Measurements from ENCODE around the gene XRCC4. TPM values are rescaled to one million over a fixed set of nuclear protein-coding genes. Genes with fewer than 3 reads are reported as not detected.

The XRCC4 gene
- total RNA-seq, 1 donor from 2014 or later: 45.6 TPM

DNA sequence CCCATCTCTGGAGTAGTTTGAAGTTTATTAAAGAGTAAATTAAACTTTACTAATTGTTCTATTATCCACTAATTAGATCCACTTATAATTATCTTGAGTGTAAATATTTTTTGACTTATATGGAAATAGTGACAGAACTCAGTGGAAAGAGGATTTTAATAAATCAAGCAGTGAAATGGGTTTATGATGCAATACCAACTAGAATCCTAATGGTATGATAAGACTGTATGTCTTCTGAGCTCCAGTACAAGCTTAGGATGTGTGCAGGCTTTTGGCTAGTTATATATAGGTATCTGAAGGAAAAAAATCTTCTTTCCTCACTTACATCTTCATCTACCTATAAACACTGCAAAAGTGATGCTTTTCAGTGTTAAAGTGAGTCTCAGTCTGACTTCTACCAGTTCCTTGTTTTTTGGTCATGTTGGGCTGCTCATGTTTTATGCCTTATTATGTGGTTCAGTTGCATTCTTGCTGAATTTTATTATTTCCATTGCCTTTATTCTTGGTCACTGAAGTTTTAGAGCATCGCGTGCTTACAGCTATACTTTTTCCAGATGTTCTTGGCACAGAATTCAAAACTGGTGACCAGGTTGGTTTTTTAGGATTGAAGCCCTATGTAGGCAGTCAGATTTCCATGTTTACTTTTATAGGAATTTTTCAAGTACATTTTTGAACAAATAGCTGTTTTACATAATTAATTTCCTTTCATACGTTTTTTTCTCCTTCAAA is 30.5 kb downstream of the XRCC4 start:
- DNase-seq (ENCODE audit: low spot score): no peak
- H3K27me3 ChIP-seq: no peaks in the 10 kb centered on the region
- H3K9ac ChIP-seq: no peak overlapping the region
- Mint-ChIP-seq H3K27me3 (ENCODE audit: insufficient read depth, low read depth) (no peaks in the 10 kb centered on the region), H3K27ac (no peak overlapping the region), H3K4me3 (no peak overlapping the region), H3K36me3 (peaks cover 9% of the 10 kb centered on the region), H3K9me3 (peaks cover 9% of the 10 kb centered on the region), H3K4me1 (no peaks in the 10 kb centered on the region)
- no peak overlapping the region for H3K27ac ChIP-seq
- TF ChIP-seq EZH2 (IDR thresholded peaks at IDR 0.05): no peak
- TF ChIP-seq EZH2phosphoT487 (IDR thresholded peaks at IDR 0.05): no peak
- H3K79me2 ChIP-seq (ENCODE audit: low read depth): no peaks in the 10 kb centered on the region
- H2AFZ ChIP-seq (replicated peaks): no peak overlapping the region
- H4K20me1 ChIP-seq (ENCODE audit: low read depth): no peaks in the 10 kb centered on the region
- H3F3A ChIP-seq (ENCODE audit: low read depth): no peaks in the 10 kb centered on the region
- H3K9me3 ChIP-seq (ENCODE audit: low read depth): no peaks in the 10 kb centered on the region
- H3K4me3 ChIP-seq: no peak overlapping the region
- peaks cover 10% of the 10 kb centered on the region for H3K36me3 ChIP-seq
- no peak overlapping the region for H3K4me2 ChIP-seq
- no peaks in the 10 kb centered on the region for H3K4me1 ChIP-seq

DNA sequence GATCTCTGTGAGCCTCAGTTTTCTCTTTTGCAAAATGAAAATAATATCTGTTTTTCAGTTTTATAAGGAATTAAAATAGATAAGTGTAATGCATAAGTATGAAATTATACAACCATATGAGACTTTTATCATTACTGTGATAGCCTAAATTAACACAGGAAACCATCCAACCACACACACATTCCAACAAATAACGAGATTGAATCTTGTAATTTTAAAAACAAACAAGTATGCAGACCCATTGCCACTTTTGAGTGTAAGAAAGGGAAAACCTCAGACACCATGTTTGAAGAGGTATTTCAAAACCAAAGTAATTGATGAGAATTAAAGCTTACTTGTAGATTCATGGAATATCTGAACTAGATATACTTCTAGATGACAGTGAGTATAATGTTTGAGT is 32.0 kb downstream of the XRCC4 start:
- H3K79me2 ChIP-seq (ENCODE audit: low read depth): no peaks in the 10 kb centered on the region
- no peak overlapping the region for H3K27ac ChIP-seq
- no peaks in the 10 kb centered on the region for H4K20me1 ChIP-seq (ENCODE audit: low read depth)
- peaks cover 11% of the 10 kb centered on the region for H3K9me3 Mint-ChIP-seq
- peaks cover 18% of the 10 kb centered on the region for H3K36me3 Mint-ChIP-seq
- no peak overlapping the region for H2AFZ ChIP-seq (replicated peaks)
- no peak overlapping the region for H3K9ac ChIP-seq
- no peaks in the 10 kb centered on the region for H3K4me1 Mint-ChIP-seq
- H3K27ac Mint-ChIP-seq: no peak overlapping the region
- H3K4me2 ChIP-seq: no peak overlapping the region
- no peak for DNase-seq (ENCODE audit: low spot score)
- H3K4me3 ChIP-seq: no peak overlapping the region
- H3K4me1 ChIP-seq: no peaks in the 10 kb centered on the region
- no peaks in the 10 kb centered on the region for H3K27me3 ChIP-seq
- TF ChIP-seq, protein P1, sequence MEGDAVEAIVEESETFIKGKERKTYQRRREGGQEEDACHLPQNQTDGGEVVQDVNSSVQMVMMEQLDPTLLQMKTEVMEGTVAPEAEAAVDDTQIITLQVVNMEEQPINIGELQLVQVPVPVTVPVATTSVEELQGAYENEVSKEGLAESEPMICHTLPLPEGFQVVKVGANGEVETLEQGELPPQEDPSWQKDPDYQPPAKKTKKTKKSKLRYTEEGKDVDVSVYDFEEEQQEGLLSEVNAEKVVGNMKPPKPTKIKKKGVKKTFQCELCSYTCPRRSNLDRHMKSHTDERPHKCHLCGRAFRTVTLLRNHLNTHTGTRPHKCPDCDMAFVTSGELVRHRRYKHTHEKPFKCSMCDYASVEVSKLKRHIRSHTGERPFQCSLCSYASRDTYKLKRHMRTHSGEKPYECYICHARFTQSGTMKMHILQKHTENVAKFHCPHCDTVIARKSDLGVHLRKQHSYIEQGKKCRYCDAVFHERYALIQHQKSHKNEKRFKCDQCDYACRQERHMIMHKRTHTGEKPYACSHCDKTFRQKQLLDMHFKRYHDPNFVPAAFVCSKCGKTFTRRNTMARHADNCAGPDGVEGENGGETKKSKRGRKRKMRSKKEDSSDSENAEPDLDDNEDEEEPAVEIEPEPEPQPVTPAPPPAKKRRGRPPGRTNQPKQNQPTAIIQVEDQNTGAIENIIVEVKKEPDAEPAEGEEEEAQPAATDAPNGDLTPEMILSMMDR (IDR thresholded peaks at IDR 0.05): no peak
- TF ChIP-seq EZH2phosphoT487 (IDR thresholded peaks at IDR 0.05) (no peak), EZH2 (IDR thresholded peaks at IDR 0.05) (no peak)
- H3K4me3 Mint-ChIP-seq: no peak overlapping the region
- H3K9me3 ChIP-seq (ENCODE audit: low read depth): no peaks in the 10 kb centered on the region
- no peaks in the 10 kb centered on the region for H3F3A ChIP-seq (ENCODE audit: low read depth)
- H3K36me3 ChIP-seq: peaks cover 10% of the 10 kb centered on the region
- no peaks in the 10 kb centered on the region for H3K27me3 Mint-ChIP-seq (ENCODE audit: insufficient read depth, low read depth)

DNA sequence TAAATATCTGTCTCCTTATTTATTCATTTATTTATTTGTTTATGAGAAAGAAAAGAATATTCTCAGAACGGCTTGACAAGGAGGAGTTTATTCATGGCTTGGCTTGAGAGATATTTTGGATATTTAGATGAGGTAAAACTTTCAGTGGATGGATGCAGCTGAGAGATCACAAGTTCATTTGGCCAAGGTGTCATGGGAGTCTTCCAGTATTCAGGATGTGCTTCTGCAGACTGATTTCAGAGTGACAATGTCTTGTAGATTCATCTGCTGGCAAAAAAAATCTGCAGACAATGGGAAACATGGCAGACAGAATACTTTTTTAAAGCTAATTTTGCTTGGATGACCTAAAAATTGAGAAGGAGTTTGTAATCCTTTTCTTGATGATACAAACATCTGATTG is 38.5 kb downstream of the XRCC4 start:
- Histone ChIP-seq H3K4me2 (no peak overlapping the region), H3K4me1 (no peaks in the 10 kb centered on the region), H3K9me3 (ENCODE audit: low read depth) (no peaks in the 10 kb centered on the region), H3K79me2 (ENCODE audit: low read depth) (no peaks in the 10 kb centered on the region), H3K36me3 (peaks cover 10% of the 10 kb centered on the region), H3K9ac (no peak overlapping the region), H3K27me3 (no peaks in the 10 kb centered on the region), H3F3A (ENCODE audit: low read depth) (no peaks in the 10 kb centered on the region), H4K20me1 (ENCODE audit: low read depth) (no peaks in the 10 kb centered on the region), H3K4me3 (no peak overlapping the region), H2AFZ (replicated peaks) (no peak overlapping the region), H3K27ac (no peak overlapping the region)
- Mint-ChIP-seq H3K9me3 (peaks cover 21% of the 10 kb centered on the region), H3K4me1 (no peaks in the 10 kb centered on the region), H3K36me3 (peaks cover 32% of the 10 kb centered on the region), H3K27ac (no peak overlapping the region), H3K27me3 (ENCODE audit: insufficient read depth, low read depth) (no peaks in the 10 kb centered on the region), H3K4me3 (no peak overlapping the region)
- TF ChIP-seq, protein P1 (IDR thresholded peaks at IDR 0.05): no peak
- TF ChIP-seq EZH2 (IDR thresholded peaks at IDR 0.05) (no peak), EZH2phosphoT487 (IDR thresholded peaks at IDR 0.05) (no peak)
- DNase-seq (ENCODE audit: low spot score): no peak

DNA sequence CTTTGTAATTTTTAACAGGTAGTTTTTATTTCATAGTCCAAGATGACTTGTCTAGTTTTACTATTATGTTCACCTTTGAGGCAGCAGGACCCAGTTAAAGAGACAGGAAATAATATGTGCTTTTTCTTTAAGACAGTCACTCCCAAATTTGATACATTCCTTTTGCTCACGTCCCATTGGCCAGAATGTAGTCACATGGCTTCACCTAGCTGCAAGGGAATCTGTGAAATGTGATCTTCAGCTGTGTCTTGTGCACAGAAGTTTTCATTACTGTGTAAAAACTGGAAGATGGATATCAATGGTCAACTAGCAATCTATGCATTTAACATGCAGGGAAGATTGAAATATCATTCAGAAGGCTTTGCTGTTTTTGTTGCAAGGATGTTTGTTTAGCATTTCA is 41.1 kb downstream of the XRCC4 start:
- Mint-ChIP-seq H3K27ac (no peak overlapping the region), H3K4me1 (no peaks in the 10 kb centered on the region), H3K4me3 (no peak overlapping the region), H3K27me3 (ENCODE audit: insufficient read depth, low read depth) (no peaks in the 10 kb centered on the region), H3K36me3 (peaks cover 20% of the 10 kb centered on the region), H3K9me3 (peaks cover 11% of the 10 kb centered on the region)
- no peaks in the 10 kb centered on the region for H3K27me3 ChIP-seq
- DNase-seq (ENCODE audit: low spot score): no peak
- H3K4me2 ChIP-seq: no peak overlapping the region
- H3K9me3 ChIP-seq (ENCODE audit: low read depth): no peaks in the 10 kb centered on the region
- no peak overlapping the region for H3K27ac ChIP-seq
- H3F3A ChIP-seq (ENCODE audit: low read depth): no peaks in the 10 kb centered on the region
- TF ChIP-seq, protein P1 (IDR thresholded peaks at IDR 0.05): no peak
- TF ChIP-seq EZH2 (IDR thresholded peaks at IDR 0.05) (no peak), EZH2phosphoT487 (IDR thresholded peaks at IDR 0.05) (no peak)
- no peak overlapping the region for H3K9ac ChIP-seq
- no peak overlapping the region for H3K4me3 ChIP-seq
- H3K79me2 ChIP-seq (ENCODE audit: low read depth): no peaks in the 10 kb centered on the region
- no peaks in the 10 kb centered on the region for H3K4me1 ChIP-seq
- no peaks in the 10 kb centered on the region for H4K20me1 ChIP-seq (ENCODE audit: low read depth)
- H3K36me3 ChIP-seq: no peaks in the 10 kb centered on the region
- H2AFZ ChIP-seq (replicated peaks): no peak overlapping the region

Data from neural progenitor cell (in vitro differentiated cells).